Psoas muscle (tissue), 8 donors: ENCODE measurements around the gene CLPTM1L. TPM values are rescaled to one million over a fixed set of nuclear protein-coding genes. Genes with fewer than 3 reads are reported as not detected.

Experiments
- ATAC-seq, 4 donors: fragments of 200-7000 bp; cut with Tn5 transposase; one replicate each; pipeline ENCODE4 v1.9.1; 2020; ENCODE audit warnings: moderate library complexity in 3 of 4, mild to moderate bottlenecking in 2 of 4
- DNase-seq, 2 donors: peaks; one replicate each; pipeline ENCODE4 v3.0.0-alpha.2; 2020
- H3K27ac ChIP-seq: fragments of 200-600 bp; one replicate; pipeline ENCODE4 v1.8.0; 2022
- H3K27me3 ChIP-seq, 3 donors: fragments of 200-600 bp in 1 of 3; one replicate each; pipeline versions ENCODE4 v1.6.1 to v1.8.0; 2013 to 2022; ENCODE audit warnings: low read length in 2 of 3, mild to moderate bottlenecking in 2 of 3, moderate library complexity in 1 of 3; ENCODE audit not compliant: insufficient read depth in 3 of 3
- H3K36me3 ChIP-seq, 2 donors: fragments of 200-600 bp in 1 of 2; one replicate each; pipeline versions ENCODE4 v1.6.1 to v1.8.0; 2013 to 2022; ENCODE audit warnings: low read depth in 1 of 2, mild to moderate bottlenecking in 1 of 2, moderate library complexity in 1 of 2; ENCODE audit not compliant: insufficient read depth in 1 of 2
- H3K4me1 ChIP-seq: fragments of 200-600 bp; one replicate; pipeline ENCODE4 v1.8.0; 2022
- H3K4me3 ChIP-seq: fragments of 200-600 bp; one replicate; pipeline ENCODE4 v1.8.0; 2022; ENCODE audit warnings: mild to moderate bottlenecking
- H3K9me3 ChIP-seq: fragments of 200-600 bp; one replicate; pipeline ENCODE4 v1.8.0; 2022
- WGBS, 3 donors: extraction: QIAGEN DNeasy Blood & Tissue Kit; methylation state at CpG; one replicate each; pipeline versions ENCODE4 v1.1.6 to v1.1.7; 2013; 5-methylcytosine and 5-hydroxymethylcytosine counted together
- intact Hi-C, 2 donors: fragments of 100-400 bp; cut with DNase I; formaldehyde crosslinking; loops; one replicate each; pipeline versions ENCODE4 v1.11.0 to v1.14.2; 2022
- polyA plus RNA-seq, 3 donors: library from polyadenylated mRNA; stranded (reverse); fragments of 200-250 nt; gene quantifications; one replicate each; pipeline ENCODE4 v1.2.3, GENCODE V29; 2013
- total RNA-seq, 4 donors: library from RNA; stranded (reverse); fragmentation: NEBNext Ultra II Directional in 2 of 4; extraction: Animal tissue kit (Norgen Biotek cat#: 25700) in 2 of 4; gene quantifications; one replicate each; pipeline versions ENCODE4 v1.2.1 to v1.2.4, GENCODE V29; 2021 to 2023
- TF ChIP-seq, protein P1 (sequence below): fragments of 200-600 bp; IDR thresholded peaks from one replicate; pipeline ENCODE4 v1.8.0; 2022; ENCODE audit warnings: antibody characterized with exemption
- donor health status: healthy with polysubstance abuse.
- donor health status: DM: no; HTN: no; CAD: no; lungs with moderate emphysema.
- donor health status: Bipolar disorder and iron deficiency.
- donor health status: healthy.
- donor health status: DM: yes; HTN: yes; CAD: no.
- donor health status: DM: no; HTN: no; CAD: no.
- donor health status: DM: no; HTN: no; CAD: no.
- donor health status: DM: yes; HTN: yes; CAD: no.

Gene CLPTM1L
- total and polyA plus RNA-seq, 7 donors, result 24.2 to 92.4 (median 34.8) TPM

DNA sequence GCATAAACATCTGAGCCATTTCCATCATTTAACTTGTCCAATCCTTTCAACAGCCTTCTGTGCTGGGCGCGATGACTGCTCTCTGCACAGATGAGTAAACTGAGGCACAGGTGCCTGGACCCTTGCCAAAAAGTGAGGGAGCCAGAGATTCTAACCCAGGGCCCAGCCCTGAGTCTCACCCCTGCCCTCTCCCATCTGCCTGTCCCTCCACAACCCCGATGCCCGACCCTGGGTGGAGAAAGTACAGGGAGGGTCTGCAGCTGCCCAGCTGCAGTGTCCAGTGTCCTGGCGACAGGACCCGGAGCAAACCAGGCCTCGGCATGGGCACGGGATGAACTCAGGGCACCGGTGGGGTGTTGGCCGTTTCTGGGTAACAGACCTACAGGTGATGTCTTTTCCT is 39.6 kb upstream of the CLPTM1L start:
- Histone ChIP-seq H3K4me1 (no peaks in the 10 kb centered on the region), H3K27me3 (peaks cover 0 to 69% (median 21%) of the 10 kb centered on the region in 3 donors), H3K4me3 (no peak overlapping the region), H3K36me3 (no peaks in the 10 kb centered on the region), H3K9me3 (no peaks in the 10 kb centered on the region), H3K27ac (no peak overlapping the region)
- ATAC-seq (no peak), DNase-seq (peak in 1 of 2 donors; percentile 19)
- intact Hi-C loops, result loop anchor here in 1 of 2 donors (10.0 kb wide), 1 partner anchor 260 kb away; no protein-coding TSS in a partner anchor
- 69 to 85% (median 75%) methylated on average over 10 of the region's 10 CpGs for WGBS, 3 donors
- TF ChIP-seq, protein P1, sequence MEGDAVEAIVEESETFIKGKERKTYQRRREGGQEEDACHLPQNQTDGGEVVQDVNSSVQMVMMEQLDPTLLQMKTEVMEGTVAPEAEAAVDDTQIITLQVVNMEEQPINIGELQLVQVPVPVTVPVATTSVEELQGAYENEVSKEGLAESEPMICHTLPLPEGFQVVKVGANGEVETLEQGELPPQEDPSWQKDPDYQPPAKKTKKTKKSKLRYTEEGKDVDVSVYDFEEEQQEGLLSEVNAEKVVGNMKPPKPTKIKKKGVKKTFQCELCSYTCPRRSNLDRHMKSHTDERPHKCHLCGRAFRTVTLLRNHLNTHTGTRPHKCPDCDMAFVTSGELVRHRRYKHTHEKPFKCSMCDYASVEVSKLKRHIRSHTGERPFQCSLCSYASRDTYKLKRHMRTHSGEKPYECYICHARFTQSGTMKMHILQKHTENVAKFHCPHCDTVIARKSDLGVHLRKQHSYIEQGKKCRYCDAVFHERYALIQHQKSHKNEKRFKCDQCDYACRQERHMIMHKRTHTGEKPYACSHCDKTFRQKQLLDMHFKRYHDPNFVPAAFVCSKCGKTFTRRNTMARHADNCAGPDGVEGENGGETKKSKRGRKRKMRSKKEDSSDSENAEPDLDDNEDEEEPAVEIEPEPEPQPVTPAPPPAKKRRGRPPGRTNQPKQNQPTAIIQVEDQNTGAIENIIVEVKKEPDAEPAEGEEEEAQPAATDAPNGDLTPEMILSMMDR, result no peak

DNA sequence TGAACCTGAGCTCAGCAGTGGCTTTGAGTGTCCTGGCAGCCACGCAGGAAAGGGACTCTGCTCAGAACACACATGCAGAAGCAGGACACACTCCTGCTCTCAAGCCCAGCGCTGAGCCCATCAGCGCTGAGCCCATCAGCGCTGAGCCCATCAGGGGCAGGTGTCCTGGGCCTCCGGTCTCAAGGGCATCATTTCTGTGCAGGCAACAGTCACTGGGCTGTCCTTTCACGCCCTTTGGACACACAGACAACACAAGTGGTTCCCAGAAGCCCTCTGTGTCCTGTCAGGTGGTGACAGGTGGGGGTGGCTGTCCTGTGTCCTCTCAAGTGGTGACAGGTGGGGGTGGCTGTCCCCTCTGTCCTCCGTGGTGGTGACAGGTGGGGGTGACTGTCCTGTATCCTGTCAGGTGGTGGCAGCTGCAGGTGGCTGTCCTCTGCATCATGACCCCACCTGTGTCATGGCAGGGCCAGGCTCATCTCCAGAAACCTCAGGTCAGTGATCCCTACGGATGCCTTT is 39.0 kb upstream of the CLPTM1L start:
- Histone ChIP-seq H3K4me1 (no peaks in the 10 kb centered on the region), H3K4me3 (no peak overlapping the region), H3K27me3 (peaks cover 0 to 68% (median 23%) of the 10 kb centered on the region in 3 donors), H3K27ac (no peak overlapping the region), H3K36me3 (no peaks in the 10 kb centered on the region), H3K9me3 (no peaks in the 10 kb centered on the region)
- TF ChIP-seq, protein P1, result no peak
- 67 to 78% (median 75%) methylated on average over 8 of the region's 8 CpGs for WGBS, 3 donors
- DNase-seq, result peak in 1 of 2 donors; percentile 19
- ATAC-seq, result no peak
- intact Hi-C loops, result loop anchor here in 1 of 2 donors (10.0 kb wide), 1 partner anchor 261 kb away; no protein-coding TSS in a partner anchor

DNA sequence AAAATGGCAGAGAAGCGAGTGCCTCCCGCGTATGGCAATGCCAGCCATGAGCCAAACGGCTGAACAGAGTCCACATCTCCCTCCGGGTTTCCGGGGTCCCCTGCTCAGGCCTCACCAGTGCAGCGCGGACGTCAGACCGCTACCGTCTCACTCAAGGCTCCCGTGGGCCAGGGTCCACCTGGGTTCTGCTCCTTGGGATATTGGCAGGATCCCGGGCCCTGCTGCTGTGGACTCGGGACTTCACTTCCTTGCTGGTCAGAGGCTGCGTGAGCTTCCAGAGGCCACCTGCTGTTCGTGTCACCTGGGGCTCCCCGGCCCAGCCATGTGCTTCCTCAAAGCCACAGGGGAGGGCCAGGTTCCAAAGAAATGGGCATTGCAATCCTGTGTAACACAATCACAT is 38.4 kb upstream of the CLPTM1L start:
- TF ChIP-seq, protein P1, result no peak
- 70 to 74% (median 73%) methylated on average over 17 of the region's 17 CpGs for WGBS, 3 donors
- Histone ChIP-seq H3K4me1 (no peaks in the 10 kb centered on the region), H3K36me3 (no peaks in the 10 kb centered on the region), H3K27ac (no peak overlapping the region), H3K27me3 (peaks cover 0 to 66% (median 23%) of the 10 kb centered on the region in 3 donors), H3K4me3 (no peak overlapping the region), H3K9me3 (no peaks in the 10 kb centered on the region)
- ATAC-seq (no peak), DNase-seq (peak in 1 of 2 donors; percentile 27)
- intact Hi-C loops, result loop anchor here in 1 of 2 donors (10.0 kb wide), 1 partner anchor 261 kb away; no protein-coding TSS in a partner anchor

GRCh38 chr5:1382248-1382700 is 37.4 kb upstream of the CLPTM1L start:
- WGBS, 3 donors, result 83 to 90% (median 83%) methylated on average over 17 to 18 of the region's 18 CpGs
- intact Hi-C loops, result loop anchor here in 1 of 2 donors (10.0 kb wide), 1 partner anchor 263 kb away; no protein-coding TSS in a partner anchor
- DNase-seq, result peak in 1 of 2 donors; percentile 35
- TF ChIP-seq, protein P1, result no peak
- peaks cover 0 to 57% (median 25%) of the 10 kb centered on the region in 3 donors for H3K27me3 ChIP-seq
- no peak overlapping the region for H3K27ac ChIP-seq
- ATAC-seq, result no peak
- no peaks in the 10 kb centered on the region for H3K36me3 ChIP-seq
- no peaks in the 10 kb centered on the region for H3K9me3 ChIP-seq
- no peaks in the 10 kb centered on the region for H3K4me1 ChIP-seq
- no peak overlapping the region for H3K4me3 ChIP-seq
